GM12891 (cell line): ENCODE measurements around the gene PDE8A.

Source experiments
- PAX5 ChIP-seq: IDR thresholded peaks from 2 replicates; pipeline ENCODE4 v1.6.1; 2011; ENCODE audit warnings: low read length, moderate library complexity, mild to moderate bottlenecking; ENCODE audit not compliant: insufficient read depth, severe bottlenecking
- POLR2A ChIP-seq: IDR thresholded peaks from 2 replicates; pipeline ENCODE4 v1.6.1; 2011; ENCODE audit warnings: low read depth, low read length, control low read depth
- POLR2AphosphoS5 ChIP-seq: IDR thresholded peaks from 2 replicates; pipeline ENCODE4 v1.6.1; 2011; ENCODE audit warnings: low read depth, low read length, control low read depth
- POU2F2 ChIP-seq: IDR thresholded peaks from 2 replicates; pipeline ENCODE4 v1.6.1; 2011; ENCODE audit warnings: low read depth, mild to moderate bottlenecking, control low read depth, low read length, moderate library complexity
- SPI1 ChIP-seq: IDR thresholded peaks from 2 replicates; pipeline ENCODE4 v1.6.1; 2011; ENCODE audit warnings: low read depth, low read length, control low read depth
- TAF1 ChIP-seq: IDR thresholded peaks from 2 replicates; pipeline ENCODE4 v1.6.1; 2011; ENCODE audit warnings: low read depth, low read length, control low read depth

DNA sequence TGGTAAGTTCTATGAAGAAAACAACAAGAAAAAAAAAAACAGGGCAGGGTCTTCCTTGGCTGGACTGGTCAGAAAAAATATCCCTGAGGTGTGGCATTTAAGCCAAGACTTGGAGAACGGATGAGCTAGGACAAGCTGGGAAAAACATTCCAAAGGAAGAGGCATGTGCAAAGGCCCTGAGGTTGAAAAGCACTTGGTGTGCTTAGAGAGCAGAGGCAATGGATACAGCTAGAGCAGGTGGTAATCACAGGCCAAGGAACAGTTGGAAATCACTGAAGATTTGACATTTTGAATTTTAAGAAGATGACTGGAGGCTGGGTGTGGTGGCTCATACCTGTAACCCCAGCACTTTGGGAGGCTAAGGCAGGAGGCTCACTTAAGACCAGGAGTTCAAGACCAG, 42.9 kb upstream of the PDE8A start:
- TF ChIP-seq POLR2AphosphoS5 (no peak), POLR2A (no peak), TAF1 (no peak), SPI1 (no peak), POU2F2 (no peak), PAX5 (no peak)
